Nephron progenitor cell (in vitro differentiated cells): Measurements from ENCODE around the gene RAD51B.

Experiments
- DNase-seq: peaks from one replicate; pipeline ENCODE4 v3.0.0; 2021
- H3K27ac Mint-ChIP-seq: 2 replicates; pipeline ENCODE4 v1.8.0; 2021; ENCODE audit warnings: mild to moderate bottlenecking, moderate library complexity, mixed read lengths
- H3K27me3 Mint-ChIP-seq: 2 replicates; pipeline ENCODE4 v1.8.0; 2021; ENCODE audit warnings: mild to moderate bottlenecking, low read depth, mixed read lengths; ENCODE audit not compliant: poor library complexity
- H3K36me3 Mint-ChIP-seq: 2 replicates; pipeline ENCODE4 v1.8.0; 2021; ENCODE audit warnings: low read depth, mixed read lengths
- H3K4me1 Mint-ChIP-seq: 2 replicates; pipeline ENCODE4 v1.8.0; 2021; ENCODE audit warnings: mixed read lengths
- H3K4me3 Mint-ChIP-seq: 2 replicates; pipeline ENCODE4 v1.8.0; 2021; ENCODE audit warnings: mild to moderate bottlenecking, moderate library complexity, mixed read lengths
- H3K9me3 Mint-ChIP-seq: 2 replicates; pipeline ENCODE4 v1.8.0; 2021; ENCODE audit warnings: mild to moderate bottlenecking, moderate library complexity, mixed read lengths
- CTCF ChIP-seq: fragments of 200-600 bp; sonication (generic); IDR thresholded peaks from 2 replicates; pipeline ENCODE4 v1.5.0; 2021; ENCODE audit warnings: antibody characterized with exemption

RAD51B gene

GRCh38 chr14:68576031-68576430 lies 756.5 kb downstream of the RAD51B start:
- no peak for DNase-seq
- Mint-ChIP-seq H3K9me3 (peaks cover 19% of the 10 kb centered on the region), H3K36me3 (peaks cover 25% of the 10 kb centered on the region), H3K4me3 (no peak overlapping the region), H3K4me1 (peaks cover 72% of the 10 kb centered on the region), H3K27me3 (peaks cover 7% of the 10 kb centered on the region), H3K27ac (peak overlapping the region; percentile 66)
- no peak for TF ChIP-seq CTCF

GRCh38 chr14:68576496-68577244 lies 757.1 kb downstream of the RAD51B start:
- Mint-ChIP-seq H3K4me1 (peaks cover 69% of the 10 kb centered on the region), H3K36me3 (peaks cover 27% of the 10 kb centered on the region), H3K9me3 (peaks cover 20% of the 10 kb centered on the region), H3K27ac (peak overlapping the region; percentile 66), H3K27me3 (peaks cover 7% of the 10 kb centered on the region), H3K4me3 (no peak overlapping the region)
- TF ChIP-seq CTCF = no peak
- DNase-seq = no peak

- H3K9me3 Mint-ChIP-seq = peaks cover 22% of the 10 kb centered on the region
- H3K27me3 Mint-ChIP-seq = peaks cover 7% of the 10 kb centered on the region
- no peak for DNase-seq
- no peak for TF ChIP-seq CTCF
- H3K36me3 Mint-ChIP-seq = peaks cover 27% of the 10 kb centered on the region
- no peak overlapping the region for H3K27ac Mint-ChIP-seq
- no peak overlapping the region for H3K4me3 Mint-ChIP-seq
- peaks cover 60% of the 10 kb centered on the region for H3K4me1 Mint-ChIP-seq
Observed at GRCh38 chr14:68577802-68578541, 758.4 kb downstream of the RAD51B start.

GRCh38 chr14:68578597-68578996 lies 759.0 kb downstream of the RAD51B start:
- H3K27me3 Mint-ChIP-seq = peaks cover 7% of the 10 kb centered on the region
- DNase-seq = no peak
- peaks cover 21% of the 10 kb centered on the region for H3K36me3 Mint-ChIP-seq
- peaks cover 19% of the 10 kb centered on the region for H3K9me3 Mint-ChIP-seq
- no peak for TF ChIP-seq CTCF
- peaks cover 55% of the 10 kb centered on the region for H3K4me1 Mint-ChIP-seq
- H3K4me3 Mint-ChIP-seq = no peak overlapping the region
- no peak overlapping the region for H3K27ac Mint-ChIP-seq

GRCh38 chr14:68580096-68580645 lies 760.6 kb downstream of the RAD51B start:
- Mint-ChIP-seq H3K4me1 (peaks cover 64% of the 10 kb centered on the region), H3K4me3 (no peak overlapping the region), H3K36me3 (peaks cover 21% of the 10 kb centered on the region), H3K9me3 (peaks cover 19% of the 10 kb centered on the region), H3K27me3 (peaks cover 7% of the 10 kb centered on the region), H3K27ac (peak overlapping the region; percentile 74)
- DNase-seq = no peak
- no peak for TF ChIP-seq CTCF
